Stomach (tissue), 9 donors: Measurements from ENCODE around the gene CNOT1. TPM values are rescaled to one million over a fixed set of nuclear protein-coding genes. Genes with fewer than 3 reads are reported as not detected.
"Not testable (repeated sequence)": the region's sequence is repeated elsewhere in the genome, so short reads cannot be mapped to it uniquely, and the experiment has no call there.

Experiments used
- DNase-seq, 2 donors: peaks; one replicate each; pipeline versions ENCODE4 v3.0.0 to v3.0.0-alpha.2; 2013 to 2019
- H3K27ac ChIP-seq, 5 donors: fragments of 200-600 bp in 4 of 5; sonication (generic) in 4 of 5; one replicate each; pipeline ENCODE4 v1.5.1; 2013 to 2019; ENCODE audit warnings: mild to moderate bottlenecking in 1 of 5, moderate library complexity in 1 of 5
- H3K27me3 ChIP-seq, 3 donors: fragments of 200-600 bp; sonication (generic); one replicate each; pipeline ENCODE4 v1.5.1; 2017 to 2019; ENCODE audit warnings: mixed run types in 1 of 3
- H3K36me3 ChIP-seq, 4 donors: fragments of 200-600 bp; sonication (generic); 1 replicate in 3 of 4; 2 replicates in 1 of 4; pipeline ENCODE4 v1.5.1; 2016 to 2019
- H3K4me1 ChIP-seq, 4 donors: fragments of 200-600 bp; sonication (generic); one replicate each; pipeline ENCODE4 v1.5.1; 2016 to 2019
- H3K4me3 ChIP-seq, 4 donors: fragments of 200-600 bp; sonication (generic) in 3 of 4; one replicate each; pipeline ENCODE4 v1.5.1; 2016 to 2019; ENCODE audit warnings: mild to moderate bottlenecking in 1 of 4
- H3K9me3 ChIP-seq, 4 donors: fragments of 200-600 bp; sonication (generic); one replicate each; pipeline ENCODE4 v1.5.1; 2016 to 2019
- EP300 ChIP-seq: sonication (generic); formaldehyde crosslinking; IDR thresholded peaks from one replicate; pipeline ENCODE4 v1.6.1; 2017; ENCODE audit warnings: antibody characterized with exemption
- POLR2A ChIP-seq, 4 donors: fragments of 450-650 bp; IDR thresholded peaks; one replicate each; pipeline ENCODE4 v1.6.1; 2016; ENCODE audit warnings: antibody characterized with exemption in 4 of 4, control low read depth in 2 of 4, mild to moderate bottlenecking in 1 of 4, moderate library complexity in 1 of 4
- POLR2AphosphoS5 ChIP-seq, 3 donors: sonication (generic); formaldehyde crosslinking; IDR thresholded peaks; one replicate each; pipeline ENCODE4 v1.6.1; 2016; ENCODE audit warnings: antibody characterized with exemption in 3 of 3
- whole genome bisulfite sequencing, 5 donors: extraction: QIAGEN DNeasy Blood & Tissue Kit in 3 of 5; methylation state at CpG; one replicate each; pipeline versions ENCODE4 v1.1.5 to v1.1.7; 2013 to 2018; 5-methylcytosine and 5-hydroxymethylcytosine counted together
- intact Hi-C: fragments of 100-400 bp; cut with DNase I; formaldehyde crosslinking; loops from one replicate; pipeline ENCODE4 v1.15.1; 2023; ENCODE audit warnings: low total_unique reads
- polyA plus RNA-seq, 3 donors: library from polyadenylated mRNA; stranded (reverse); fragments of 200-250 nt; gene quantifications; one replicate each; pipeline ENCODE4 v1.2.3, GENCODE V29; 2013
- total RNA-seq, 5 donors: library from RNA; depleted of rRNA; stranded (reverse); fragments of >200 nt; gene quantifications; one replicate each; pipeline versions ENCODE4 v1.1.0 to v1.2.3, GENCODE V29; 2014 to 2016
- TF ChIP-seq, protein P1 (sequence below), 7 experiments: fragments of 450-650 bp in 4 of 7; fragments of 200-600 bp in 3 of 7; sonication (generic) in 3 of 7; IDR thresholded peaks; one replicate each; pipeline ENCODE4 v1.5.1; 2016 to 2019; ENCODE audit warnings: antibody characterized with exemption in 7 of 7, control low read depth in 2 of 7, mild to moderate bottlenecking in 1 of 7
- donor health status: healthy with polysubstance abuse.
- donor health status: Bipolar disorder and iron deficiency.
- donor health status: healthy.

The CNOT1 gene
- total and polyA plus RNA-seq, 8 donors = 39.9 to 282 (median 136) TPM

DNA sequence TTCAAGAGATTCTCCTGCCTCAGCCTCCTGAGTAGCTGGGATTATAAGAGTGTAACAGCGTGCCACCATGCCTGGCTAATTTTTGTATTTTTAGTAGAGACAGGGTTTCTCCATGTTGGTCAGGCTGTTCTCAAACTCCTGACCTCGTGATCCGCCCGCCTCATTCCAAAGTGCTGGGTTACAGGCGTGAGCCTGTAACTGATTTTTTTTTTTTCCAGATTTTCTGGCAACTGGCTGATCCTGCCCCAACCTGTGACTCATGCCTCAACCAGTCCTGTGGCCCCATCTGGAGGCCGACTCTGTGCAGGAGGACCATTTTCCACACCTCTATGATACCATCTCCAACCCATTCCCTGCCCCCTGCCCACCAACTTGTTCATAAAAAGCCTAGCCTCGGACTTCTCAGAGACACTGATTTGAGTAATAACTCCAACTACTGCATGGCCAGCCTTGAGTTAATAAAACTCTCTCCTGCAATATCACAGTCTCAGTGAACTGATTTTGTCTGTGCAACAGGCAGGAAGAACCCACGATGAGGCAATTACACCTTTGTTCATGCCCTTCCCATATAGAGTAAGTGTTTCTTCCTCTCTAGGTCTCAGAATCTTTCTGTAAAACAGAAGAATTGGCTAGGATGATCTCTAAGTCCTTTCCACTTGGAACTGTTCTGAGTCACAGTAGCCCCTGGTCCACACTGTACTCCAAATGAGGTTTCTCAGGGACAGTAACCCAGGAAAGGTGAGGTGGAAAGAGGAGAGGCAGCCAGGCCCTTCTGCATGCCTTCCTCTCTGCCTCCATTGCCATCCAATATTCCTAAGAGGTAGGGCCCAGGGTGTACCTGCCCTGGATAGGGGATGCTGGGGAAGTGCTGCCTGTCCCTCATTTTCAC, 8.8 kb upstream of the CNOT1 start:
- WGBS, 5 donors = 42 to 54% (median 52%) methylated on average over 8 of the region's 8 CpGs
- H3K27ac ChIP-seq = no peak overlapping the region
- no peaks in the 10 kb centered on the region for H3K9me3 ChIP-seq
- H3K4me1 ChIP-seq = peaks cover 0 to 4% (median 0%) of the 10 kb centered on the region in 4 donors
- no peaks in the 10 kb centered on the region for H3K36me3 ChIP-seq
- TF ChIP-seq POLR2AphosphoS5 (IDR thresholded peaks at IDR 0.05) (no peak), POLR2A (IDR thresholded peaks at IDR 0.05) (no peak), EP300 (no peak)
- TF ChIP-seq, protein P1, sequence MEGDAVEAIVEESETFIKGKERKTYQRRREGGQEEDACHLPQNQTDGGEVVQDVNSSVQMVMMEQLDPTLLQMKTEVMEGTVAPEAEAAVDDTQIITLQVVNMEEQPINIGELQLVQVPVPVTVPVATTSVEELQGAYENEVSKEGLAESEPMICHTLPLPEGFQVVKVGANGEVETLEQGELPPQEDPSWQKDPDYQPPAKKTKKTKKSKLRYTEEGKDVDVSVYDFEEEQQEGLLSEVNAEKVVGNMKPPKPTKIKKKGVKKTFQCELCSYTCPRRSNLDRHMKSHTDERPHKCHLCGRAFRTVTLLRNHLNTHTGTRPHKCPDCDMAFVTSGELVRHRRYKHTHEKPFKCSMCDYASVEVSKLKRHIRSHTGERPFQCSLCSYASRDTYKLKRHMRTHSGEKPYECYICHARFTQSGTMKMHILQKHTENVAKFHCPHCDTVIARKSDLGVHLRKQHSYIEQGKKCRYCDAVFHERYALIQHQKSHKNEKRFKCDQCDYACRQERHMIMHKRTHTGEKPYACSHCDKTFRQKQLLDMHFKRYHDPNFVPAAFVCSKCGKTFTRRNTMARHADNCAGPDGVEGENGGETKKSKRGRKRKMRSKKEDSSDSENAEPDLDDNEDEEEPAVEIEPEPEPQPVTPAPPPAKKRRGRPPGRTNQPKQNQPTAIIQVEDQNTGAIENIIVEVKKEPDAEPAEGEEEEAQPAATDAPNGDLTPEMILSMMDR (IDR thresholded peaks at IDR 0.05) = peak in 1 of 7 experiments; percentile 33
- intact Hi-C loops = no loop called here
- no peaks in the 10 kb centered on the region for H3K27me3 ChIP-seq
- peak; percentile 45 to 56 for DNase-seq
- no peak overlapping the region for H3K4me3 ChIP-seq

DNA sequence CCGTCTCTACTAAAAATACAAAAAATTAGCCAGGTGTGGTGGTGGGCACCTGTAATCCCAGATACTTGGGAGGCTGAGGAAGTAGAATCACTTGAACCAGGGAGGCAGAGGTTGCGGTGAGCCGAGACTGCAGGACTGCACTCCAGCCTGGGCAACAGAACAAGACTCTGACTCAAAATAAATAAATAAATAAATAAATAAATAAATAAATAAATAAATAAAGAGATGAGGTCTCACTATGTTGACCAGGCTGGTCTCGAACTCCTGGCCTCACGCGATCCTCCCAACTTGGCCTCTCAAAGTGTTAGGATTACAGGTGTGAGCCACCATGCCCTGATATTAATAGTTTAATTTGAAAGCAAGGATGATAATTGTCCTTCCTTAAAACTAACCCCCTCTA, 7.4 kb upstream of the CNOT1 start:
- H3K4me1 ChIP-seq, H3K9me3 ChIP-seq, intact Hi-C loops, H3K27me3 ChIP-seq, H3K27ac ChIP-seq, DNase-seq, H3K4me3 ChIP-seq, H3K36me3 ChIP-seq: not testable (repeated sequence)
- WGBS, 5 donors = 94 to 99% (median 98%) methylated on average over 6 of the region's 6 CpGs

DNA sequence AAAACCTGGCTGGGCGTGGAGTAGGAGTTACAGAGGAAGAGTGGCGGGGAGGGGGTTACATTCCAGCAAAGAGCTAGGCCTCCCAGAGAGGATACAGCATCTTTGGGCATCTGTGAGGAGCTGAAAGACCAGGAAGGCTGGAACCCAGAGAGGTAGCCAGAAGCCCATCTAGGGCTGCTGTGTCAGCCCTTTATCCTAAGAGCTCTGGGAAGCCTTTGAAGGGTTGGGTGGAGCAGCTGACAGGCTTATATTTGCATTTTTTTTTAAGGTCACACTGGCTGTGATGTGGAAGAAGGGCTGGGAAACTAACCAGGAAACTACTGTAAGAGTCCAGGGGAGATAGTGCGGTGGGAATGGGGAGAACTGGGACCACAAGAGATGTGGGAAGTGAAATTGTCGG, 6.8 kb upstream of the CNOT1 start:
- no peaks in the 10 kb centered on the region for H3K36me3 ChIP-seq
- TF ChIP-seq EP300 (no peak), POLR2AphosphoS5 (IDR thresholded peaks at IDR 0.05) (no peak)
- no peaks in the 10 kb centered on the region for H3K27me3 ChIP-seq
- H3K27ac ChIP-seq = no peak overlapping the region
- no peaks in the 10 kb centered on the region for H3K9me3 ChIP-seq
- no peak overlapping the region for H3K4me3 ChIP-seq
- peaks cover 0 to 4% (median 0%) of the 10 kb centered on the region in 4 donors for H3K4me1 ChIP-seq
- 74 to 87% (median 84%) methylated on average over 4 of the region's 4 CpGs for WGBS, 5 donors
- DNase-seq = no peak
- intact Hi-C loops = no loop called here

DNA sequence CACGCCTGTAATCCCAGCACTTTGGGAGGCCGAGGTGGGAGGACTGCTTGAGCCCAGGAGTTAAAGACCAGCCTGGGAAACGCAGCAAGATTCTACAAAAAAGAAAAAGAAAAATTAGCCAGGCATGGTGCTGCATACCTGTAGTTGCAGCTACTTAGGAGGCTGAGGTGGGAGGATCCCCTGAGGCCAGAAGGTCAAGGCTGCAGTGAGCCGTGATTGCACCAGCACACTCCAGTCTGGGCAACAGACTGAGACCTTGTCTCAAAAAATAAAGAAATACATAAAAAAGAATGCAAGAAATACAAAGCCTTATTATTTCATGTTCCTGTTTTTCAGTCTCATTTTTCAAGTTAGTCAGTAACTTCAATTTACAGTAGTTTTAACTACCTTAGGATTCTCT, 5.9 kb upstream of the CNOT1 start:
- TF ChIP-seq POLR2A (IDR thresholded peaks at IDR 0.05) = no peak
- TF ChIP-seq, protein P1 (IDR thresholded peaks at IDR 0.05) = no peak
- TF ChIP-seq POLR2AphosphoS5 (IDR thresholded peaks at IDR 0.05) = no peak
- TF ChIP-seq EP300 = no peak
- Histone ChIP-seq H3K36me3 (no peaks in the 10 kb centered on the region), H3K27me3 (no peaks in the 10 kb centered on the region), H3K27ac (no peak overlapping the region), H3K9me3 (no peaks in the 10 kb centered on the region), H3K4me1 (peaks cover 0 to 8% (median 2%) of the 10 kb centered on the region in 4 donors), H3K4me3 (no peak overlapping the region)
- intact Hi-C loops = no loop called here
- DNase-seq = no peak
- WGBS, 5 donors = 85 to 92% (median 89%) methylated on average over 4 of the region's 4 CpGs

DNA sequence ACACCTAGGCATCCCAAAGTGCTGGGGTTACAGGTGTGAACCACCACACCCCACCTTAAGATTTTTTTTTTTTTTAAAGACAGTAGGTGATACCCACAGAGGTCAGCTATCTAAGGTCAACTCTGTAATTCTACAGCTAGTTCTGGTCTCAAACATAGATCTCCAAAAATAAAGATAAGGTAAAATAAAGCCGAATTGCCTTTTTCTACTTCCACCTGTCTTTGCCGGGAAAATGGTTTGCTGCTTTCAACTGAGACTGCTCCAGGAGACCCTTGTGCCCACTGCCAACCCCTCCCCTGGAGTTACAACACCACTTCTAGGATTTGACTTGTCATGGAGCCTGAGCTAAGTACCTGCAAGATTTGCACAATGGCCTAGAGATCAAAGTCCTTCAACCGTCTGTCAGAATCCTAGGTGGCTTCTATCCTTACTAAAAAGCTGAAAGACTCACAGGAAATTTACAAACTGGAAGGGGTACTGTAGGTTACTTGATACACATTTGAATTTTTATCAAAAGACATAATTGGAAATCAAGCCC, 4.7 kb upstream of the CNOT1 start:
- intact Hi-C loops = no loop called here
- no peaks in the 10 kb centered on the region for H3K9me3 ChIP-seq
- 47 to 66% (median 59%) methylated on average over 3 of the region's 3 CpGs for WGBS, 5 donors
- H3K27me3 ChIP-seq = no peaks in the 10 kb centered on the region
- no peak overlapping the region for H3K4me3 ChIP-seq
- no peaks in the 10 kb centered on the region for H3K36me3 ChIP-seq
- TF ChIP-seq, protein P1 (IDR thresholded peaks at IDR 0.05) = no peak
- TF ChIP-seq POLR2AphosphoS5 (IDR thresholded peaks at IDR 0.05) (no peak), EP300 (no peak), POLR2A (IDR thresholded peaks at IDR 0.05) (no peak)
- peaks cover 0 to 9% (median 2%) of the 10 kb centered on the region in 4 donors for H3K4me1 ChIP-seq
- DNase-seq = peak in 1 of 2 donors; percentile 27
- no peak overlapping the region for H3K27ac ChIP-seq
